HepG2 (cell line): ENCODE data around the gene FKBP1A. TPM values are rescaled to one million over a fixed set of nuclear protein-coding genes. Genes with fewer than 3 reads are reported as not detected.

Experiments used
- ATAC-seq: fragments of 200-7000 bp; cut with Tn5 transposase; 3 replicates; pipeline ENCODE4 v1.9.1; 2020; ENCODE audit warnings: mild to moderate bottlenecking, moderate library complexity
- BruUV-seq: library from RNA; stranded (reverse); fragments of 400-500 nt; replicated peaks from 2 replicates; lab custom pipeline; 2021; lab: Mats Ljungman, UMichigan
- CTCF ChIA-PET: fragments of 300-600 bp; formaldehyde crosslinking; extraction: SDS; loops from one replicate; lab custom pipeline; 2021; ENCODE audit warnings: low total read pairs, inconsistent platforms, low intra/inter-chr PET ratio; lab: Yijun Ruan, JAX
- POLR2A ChIA-PET: fragments of 350-600 bp; sonication (Branson Sonifier 250); formaldehyde crosslinking; loops from one replicate; lab custom pipeline; 2020; ENCODE audit warnings: antibody characterized with exemption, inconsistent platforms; lab: Yijun Ruan, JAX
- DNase-seq: peaks from one replicate; pipeline ENCODE4 v3.0.0-alpha.2; 2015; ENCODE audit warnings: low spot score
- FAIRE-seq: peaks from 3 replicates; lab custom pipeline; 2011; peaks lifted over from hg19 to GRCh38; lab: Jason Lieb, UNC
- H2AFZ ChIP-seq: one replicate; pipeline ENCODE4 v1.6.1; 2011; ENCODE audit warnings: low read length, inconsistent platforms
- H3K27ac ChIP-seq: fragments of 300-600 bp; 3 replicates; pipeline ENCODE4 v1.8.0; 2011; ENCODE audit warnings: mixed run types, mild to moderate bottlenecking, mixed read lengths, low read length, inconsistent platforms; ENCODE audit not compliant: insufficient read depth; ENCODE audit errors: extremely low read length
- H3K27me3 ChIP-seq, 2 experiments: fragments of 200-600 bp in 1 of 2; 2 replicates in 1 of 2; 3 replicates in 1 of 2; pipeline versions ENCODE4 v1.6.0 to v1.8.0; 2011; ENCODE audit warnings: low read length in 2 of 2, mild to moderate bottlenecking in 2 of 2, moderate library complexity in 2 of 2, inconsistent platforms in 1 of 2; ENCODE audit not compliant: insufficient read depth in 2 of 2, control insufficient read depth in 1 of 2
- H3K36me3 ChIP-seq, 2 experiments: fragments of 200-600 bp in 1 of 2; replicated peaks in 1 of 2; 2 replicates in 1 of 2; 3 replicates in 1 of 2; pipeline versions ENCODE4 v1.5.1 to v1.8.0; 2011; ENCODE audit warnings: low read length in 2 of 2, inconsistent platforms in 1 of 2; ENCODE audit not compliant: insufficient read depth in 2 of 2, control insufficient read depth in 1 of 2
- H3K4me1 ChIP-seq: 2 replicates; pipeline ENCODE4 v1.5.1; 2012; ENCODE audit warnings: low read length, inconsistent platforms; ENCODE audit not compliant: insufficient read depth
- H3K4me2 ChIP-seq: 2 replicates; pipeline ENCODE4 v1.6.0; 2011; ENCODE audit warnings: low read depth, low read length, inconsistent platforms
- H3K4me3 ChIP-seq, 3 experiments: fragments of 200-600 bp in 1 of 3; sonication (generic), shearing (Covaris generic) in 1 of 3; replicated peaks in 1 of 3; 2 replicates each; pipeline ENCODE4 v1.5.1; 2011 to 2016; ENCODE audit warnings: low read length in 3 of 3, inconsistent platforms in 2 of 3, low read depth in 2 of 3, mild to moderate bottlenecking in 2 of 3, control low read depth in 1 of 3, mixed read lengths in 1 of 3; ENCODE audit not compliant: insufficient read depth in 1 of 3
- H3K79me2 ChIP-seq: one replicate; pipeline ENCODE4 v1.6.1; 2011; ENCODE audit warnings: low read length, inconsistent platforms; ENCODE audit not compliant: insufficient read depth
- H3K9ac ChIP-seq: 2 replicates; pipeline ENCODE4 v1.6.0; 2011; ENCODE audit warnings: mild to moderate bottlenecking, low read depth, low read length, inconsistent platforms; ENCODE audit not compliant: insufficient read depth
- H3K9me3 ChIP-seq: 2 replicates; pipeline ENCODE4 v1.5.1; 2012; ENCODE audit warnings: mild to moderate bottlenecking, low read length
- H4K20me1 ChIP-seq: 2 replicates; pipeline ENCODE4 v1.6.0; 2011; ENCODE audit warnings: inconsistent platforms, mild to moderate bottlenecking, low read length, moderate library complexity; ENCODE audit not compliant: insufficient read depth
- CAMTA2 ChIP-seq: sonication (generic); formaldehyde crosslinking; IDR thresholded peaks from 2 replicates; pipeline ENCODE4 v1.4.0; 2020; ENCODE audit warnings: mild to moderate bottlenecking, missing genetic modification reagents, borderline replicate concordance
- CC2D1A ChIP-seq: sonication (generic); formaldehyde crosslinking; IDR thresholded peaks from 2 replicates; pipeline ENCODE4 v1.8.1; 2023; ENCODE audit warnings: mild to moderate bottlenecking, missing genetic modification reagents
- ELF1 ChIP-seq: sonication (generic); formaldehyde crosslinking; IDR thresholded peaks from 2 replicates; pipeline ENCODE4 v1.4.0; 2020; ENCODE audit warnings: missing genetic modification reagents
- FOXM1 ChIP-seq: sonication (generic); formaldehyde crosslinking; IDR thresholded peaks from 2 replicates; pipeline ENCODE4 v1.5.0; 2020; ENCODE audit warnings: missing genetic modification reagents
- FOXO1 ChIP-seq: sonication (generic); formaldehyde crosslinking; IDR thresholded peaks from 2 replicates; pipeline ENCODE4 v1.4.0; 2020; ENCODE audit warnings: missing genetic modification reagents
- MAF1 ChIP-seq: sonication (generic); formaldehyde crosslinking; IDR thresholded peaks from 2 replicates; pipeline ENCODE4 v1.5.0; 2020; ENCODE audit warnings: missing genetic modification reagents, borderline replicate concordance
- NR2F2 ChIP-seq: IDR thresholded peaks from 2 replicates; pipeline ENCODE4 v1.6.1; 2012; ENCODE audit warnings: low read depth, inconsistent platforms, borderline replicate concordance
- PAWR ChIP-seq: sonication (generic); formaldehyde crosslinking; IDR thresholded peaks from 2 replicates; pipeline ENCODE4 v1.4.0; 2020; ENCODE audit warnings: missing genetic modification reagents, mild to moderate bottlenecking, borderline replicate concordance
- POLR2A ChIP-seq, 2 experiments: IDR thresholded peaks; 2 replicates each; pipeline ENCODE4 v1.6.1; 2011; ENCODE audit warnings: low read depth in 2 of 2, low read length in 2 of 2, mild to moderate bottlenecking in 1 of 2, moderate library complexity in 1 of 2; ENCODE audit not compliant: insufficient read depth in 1 of 2
- PPARG ChIP-seq: conservative IDR thresholded peaks from 2 replicates; pipeline ENCODE4 v1.6.1; 2016; ENCODE audit warnings: missing biosample characterization, missing genetic modification reagents
- SALL2 ChIP-seq: sonication (generic); formaldehyde crosslinking; IDR thresholded peaks from 2 replicates; pipeline ENCODE4 v1.8.1; 2023; ENCODE audit warnings: mild to moderate bottlenecking, missing genetic modification reagents, inconsistent platforms
- SP4 ChIP-seq: sonication (generic); formaldehyde crosslinking; IDR thresholded peaks from 2 replicates; pipeline ENCODE4 v1.8.1; 2023; ENCODE audit warnings: mild to moderate bottlenecking, missing genetic modification reagents
- SUZ12 ChIP-seq: fragments of 150-350 bp; IDR thresholded peaks from 2 replicates; pipeline ENCODE4 v1.6.1; 2014; ENCODE audit warnings: low read depth, low read length
- ZNF547 ChIP-seq: sonication (generic); formaldehyde crosslinking; IDR thresholded peaks from 2 replicates; pipeline ENCODE4 v1.5.1; 2020; ENCODE audit warnings: mild to moderate bottlenecking, missing genetic modification reagents
- ZNF781 ChIP-seq: sonication (generic); formaldehyde crosslinking; IDR thresholded peaks from 2 replicates; pipeline ENCODE4 v1.5.1; 2020; ENCODE audit warnings: borderline replicate concordance, mild to moderate bottlenecking, missing genetic modification reagents; ENCODE audit errors: not compliant biosample characterization
- ZXDC ChIP-seq: sonication (generic); formaldehyde crosslinking; IDR thresholded peaks from 2 replicates; pipeline ENCODE4 v1.5.0; 2020; ENCODE audit warnings: mild to moderate bottlenecking, missing genetic modification reagents
- WGBS: methylation state at CpG from one replicate; pipeline ENCODE4 v1.1.6; 2017; ENCODE audit warnings: low lambda C conversion rate; 5-methylcytosine and 5-hydroxymethylcytosine counted together
- in situ Hi-C: cut with HindIII; loops from 2 replicates; pipeline ENCODE4 v1.10.0; 2017; ENCODE audit warnings: low pct_unique_long_range_greater_than_20kb; ENCODE audit not compliant: extremely low pct_ligation_motif_present
- intact Hi-C: fragments of 100-400 bp; cut with micrococcal nuclease; formaldehyde crosslinking; loops from one replicate; pipeline ENCODE4 v1.10.0; 2022; ENCODE audit not compliant: unreplicated experiment
- polyA plus RNA-seq, 8 experiments: library from polyadenylated mRNA; depleted of rRNA in 3 of 8; stranded (reverse) in 7 of 8; unstranded in 1 of 8; fragments of >200 nt; fragmentation: Illumina TruSeq in 4 of 8; extraction: Trizol in 4 of 8; gene quantifications; 2 replicates each; pipeline versions ENCODE4 v1.2.1 to v1.2.3, GENCODE V29; 2011 to 2016; ENCODE audit warnings: low read depth in 4 of 8, missing spikeins in 1 of 8, mixed read lengths in 1 of 8; ENCODE audit not compliant: insufficient read depth in 1 of 8
- total RNA-seq, 5 experiments: library from RNA; depleted of rRNA; stranded (reverse); fragments of >200 nt; fragmentation: Illumina TruSeq; extraction: Trizol; gene quantifications; 2 replicates each; pipeline ENCODE4 v1.2.3, GENCODE V29; 2016; ENCODE audit warnings: low read depth in 1 of 5
- TF ChIP-seq, protein P1 (sequence below): sonication (generic); formaldehyde crosslinking; IDR thresholded peaks from 2 replicates; pipeline ENCODE4 v1.8.0; 2022; ENCODE audit warnings: mild to moderate bottlenecking, missing genetic modification reagents
- TF ChIP-seq, protein P2 (sequence below): sonication (generic); formaldehyde crosslinking; IDR thresholded peaks from 2 replicates; pipeline ENCODE4 v1.4.0; 2020; ENCODE audit warnings: mild to moderate bottlenecking, missing genetic modification reagents
- TF ChIP-seq, protein P3 (sequence below): IDR thresholded peaks from 2 replicates; pipeline ENCODE4 v1.6.1; 2012; ENCODE audit warnings: inconsistent platforms
- TF ChIP-seq, protein P4 (sequence below): sonication (generic); formaldehyde crosslinking; IDR thresholded peaks from 2 replicates; pipeline ENCODE4 v1.5.0; 2020; ENCODE audit warnings: mild to moderate bottlenecking, low read depth, missing genetic modification reagents, borderline replicate concordance

The FKBP1A gene
- total and polyA plus RNA-seq, 2 of the 13 experiments (the other 11 are each of a cell fraction or from before 2014, with no cell fraction given): 119 to 468 TPM

DNA sequence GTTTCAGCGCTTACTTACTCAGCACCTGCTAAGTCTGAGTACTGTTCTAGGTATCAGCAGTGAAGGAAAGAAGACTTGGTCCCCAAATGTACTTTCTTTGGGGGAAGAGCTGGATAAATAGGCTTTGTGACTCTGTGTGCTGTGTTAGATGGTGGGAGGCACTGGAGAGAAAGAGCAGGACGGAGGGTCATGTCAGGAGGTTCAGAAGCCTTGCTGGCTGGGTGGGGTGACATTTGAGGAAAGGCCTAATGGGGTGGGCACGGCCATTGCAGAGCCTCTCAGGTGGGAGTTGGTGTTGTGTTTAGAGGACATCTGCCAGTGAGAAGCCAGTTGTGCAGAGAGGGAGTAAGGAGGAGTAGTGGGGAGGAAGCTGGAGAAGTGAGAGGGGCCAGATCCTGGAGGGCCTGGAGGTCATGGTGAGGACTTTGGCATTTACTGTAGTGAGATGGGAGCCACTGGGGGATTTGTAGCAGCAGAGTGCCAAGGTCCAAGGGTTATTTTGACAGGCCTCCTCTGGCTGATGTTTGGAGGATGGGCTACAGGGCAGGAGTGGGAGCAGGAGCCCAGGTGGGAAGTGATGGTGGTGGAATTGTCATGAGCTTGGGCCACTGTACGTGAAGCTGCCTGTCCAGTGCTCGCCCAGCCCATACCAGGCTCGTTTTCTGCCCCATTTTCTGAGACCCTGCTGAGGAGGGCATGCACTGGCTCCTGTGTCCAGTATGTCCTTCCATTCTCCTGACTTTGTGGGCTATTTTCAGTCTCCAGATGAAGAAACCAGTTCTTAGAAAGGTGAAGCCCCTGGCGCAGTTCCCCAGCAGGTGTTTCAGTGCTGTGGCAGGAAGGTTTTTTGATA lies 64.8 kb downstream of the FKBP1A start:
- peak; percentile 81 for ATAC-seq
- in situ Hi-C loops: no loop called here
- Histone ChIP-seq H3K27me3 (no peaks in the 10 kb centered on the region; a peak in 1 of 5 replicates), H3K9ac (peak overlapping the region; percentile 100), H4K20me1 (peaks cover 18% of the 10 kb centered on the region; the same call in 1 of the 2 replicates), H3K79me2 (peaks cover 50% of the 10 kb centered on the region), H3K9me3 (no peaks in the 10 kb centered on the region), H3K4me2 (peak overlapping the region; percentile 98), H3K36me3 (peaks cover 6 to 9% of the 10 kb centered on the region in 2 experiments; a peak in 3 of 5 replicates), H3K4me3 (peak overlapping the region in 2 of 3 experiments; percentile 3 to 43; a peak in 4 of 6 replicates), H3K27ac (peak overlapping the region; percentile 98), H2AFZ (no peak overlapping the region), H3K4me1 (peaks cover 60% of the 10 kb centered on the region)
- peak; percentile 79 for DNase-seq
- BruUV-seq: no TSS peak
- intact Hi-C loops: loop anchor here (1.0 to 5.0 kb wide), 2 partner anchors 34 to 142 kb away; no protein-coding TSS in a partner anchor
- 56% methylated on average over 7 of the region's 7 CpGs for WGBS
- CTCF ChIA-PET: no interaction called here
- POLR2A ChIA-PET: interaction anchor here (0.9 to 3.4 kb wide), 10 partner anchors 8 to 140 kb away, joined by 3 to 15 read pairs (median 4); partner anchors contain the start of gene FKBP1A
- FAIRE-seq: peak; percentile 96
- TF ChIP-seq, protein P1, sequence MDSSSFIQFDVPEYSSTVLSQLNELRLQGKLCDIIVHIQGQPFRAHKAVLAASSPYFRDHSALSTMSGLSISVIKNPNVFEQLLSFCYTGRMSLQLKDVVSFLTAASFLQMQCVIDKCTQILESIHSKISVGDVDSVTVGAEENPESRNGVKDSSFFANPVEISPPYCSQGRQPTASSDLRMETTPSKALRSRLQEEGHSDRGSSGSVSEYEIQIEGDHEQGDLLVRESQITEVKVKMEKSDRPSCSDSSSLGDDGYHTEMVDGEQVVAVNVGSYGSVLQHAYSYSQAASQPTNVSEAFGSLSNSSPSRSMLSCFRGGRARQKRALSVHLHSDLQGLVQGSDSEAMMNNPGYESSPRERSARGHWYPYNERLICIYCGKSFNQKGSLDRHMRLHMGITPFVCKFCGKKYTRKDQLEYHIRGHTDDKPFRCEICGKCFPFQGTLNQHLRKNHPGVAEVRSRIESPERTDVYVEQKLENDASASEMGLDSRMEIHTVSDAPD (CRISPR knock-in tag): no peak; the same call in 1 of the 2 replicates
- peak; percentile 84 for TF ChIP-seq NR2F2
- TF ChIP-seq FOXO1 (CRISPR knock-in tag): peak; percentile 70; the same call in 1 of the 2 replicates
- TF ChIP-seq PPARG (CRISPR knock-in tag): peak; percentile 81
- TF ChIP-seq ZXDC (CRISPR knock-in tag): no peak
- TF ChIP-seq ZNF781: peak; percentile 33
- TF ChIP-seq, protein P2, sequence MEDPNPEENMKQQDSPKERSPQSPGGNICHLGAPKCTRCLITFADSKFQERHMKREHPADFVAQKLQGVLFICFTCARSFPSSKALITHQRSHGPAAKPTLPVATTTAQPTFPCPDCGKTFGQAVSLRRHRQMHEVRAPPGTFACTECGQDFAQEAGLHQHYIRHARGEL (CRISPR knock-in tag): no peak
- TF ChIP-seq SALL2 (CRISPR knock-in tag): no peak
- no peak for TF ChIP-seq SP4 (CRISPR knock-in tag)
- TF ChIP-seq, protein P3, sequence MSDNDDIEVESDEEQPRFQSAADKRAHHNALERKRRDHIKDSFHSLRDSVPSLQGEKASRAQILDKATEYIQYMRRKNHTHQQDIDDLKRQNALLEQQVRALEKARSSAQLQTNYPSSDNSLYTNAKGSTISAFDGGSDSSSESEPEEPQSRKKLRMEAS: peak; percentile 48; the same call in 1 of the 2 replicates
- no peak for TF ChIP-seq FOXM1
- no peak for TF ChIP-seq ZNF547 (CRISPR knock-in tag)
- no peak for TF ChIP-seq PAWR
- no peak for TF ChIP-seq CAMTA2 (CRISPR knock-in tag)
- no peak for TF ChIP-seq CC2D1A (CRISPR knock-in tag)
- TF ChIP-seq, protein P4, sequence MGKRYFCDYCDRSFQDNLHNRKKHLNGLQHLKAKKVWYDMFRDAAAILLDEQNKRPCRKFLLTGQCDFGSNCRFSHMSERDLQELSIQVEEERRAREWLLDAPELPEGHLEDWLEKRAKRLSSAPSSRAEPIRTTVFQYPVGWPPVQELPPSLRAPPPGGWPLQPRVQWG (CRISPR knock-in tag): no peak
- no peak for TF ChIP-seq MAF1 (CRISPR knock-in tag)
- peak; percentile 31 to 48; a peak in 3 of 4 replicates for TF ChIP-seq POLR2A (IDR thresholded peaks at IDR 0.05; ENCODE audit: insufficient read depth in 1 of 2, low read depth in 2 of 2, low read length in 2 of 2)
- TF ChIP-seq SUZ12: no peak
- TF ChIP-seq ELF1: no peak
